Lower lobe of right lung (tissue), 2 donors: ENCODE measurements around the gene ASB1. TPM values are rescaled to one million over a fixed set of nuclear protein-coding genes. Genes with fewer than 3 reads are reported as not detected.

ENCODE experiments used
- ATAC-seq, 2 donors: fragments of 200-7000 bp; cut with Tn5 transposase; one replicate each; pipeline ENCODE4 v1.9.1; 2020 to 2022; ENCODE audit warnings: mild to moderate bottlenecking in 2 of 2, moderate library complexity in 2 of 2
- DNase-seq: peaks from one replicate; pipeline ENCODE4 v3.0.0-alpha.2; 2020
- H3K27ac ChIP-seq: fragments of 200-600 bp; one replicate; pipeline ENCODE4 v1.8.0; 2022
- H3K27me3 ChIP-seq: fragments of 200-600 bp; one replicate; pipeline ENCODE4 v1.8.0; 2022; ENCODE audit warnings: low read depth
- H3K36me3 ChIP-seq: fragments of 200-600 bp; one replicate; pipeline ENCODE4 v1.8.0; 2022; ENCODE audit warnings: mild to moderate bottlenecking
- H3K4me1 ChIP-seq: fragments of 200-600 bp; one replicate; pipeline ENCODE4 v1.8.0; 2022
- H3K4me3 ChIP-seq: fragments of 200-600 bp; one replicate; pipeline ENCODE4 v1.8.0; 2022; ENCODE audit warnings: mild to moderate bottlenecking
- H3K9me3 ChIP-seq: fragments of 200-600 bp; one replicate; pipeline ENCODE4 v1.8.0; 2022
- CTCF ChIP-seq: fragments of 200-600 bp; IDR thresholded peaks from one replicate; pipeline ENCODE4 v1.8.0; 2022; ENCODE audit warnings: antibody characterized with exemption, mild to moderate bottlenecking
- intact Hi-C: fragments of 100-400 bp; cut with DNase I; formaldehyde crosslinking; loops from one replicate; pipeline ENCODE4 v1.11.0; 2022
- total RNA-seq: library from RNA; stranded (reverse); fragmentation: NEBNext Ultra II Directional; extraction: Animal tissue kit (Norgen Biotek cat#: 25700); gene quantifications from one replicate; pipeline ENCODE4 v1.2.1, GENCODE V29; 2021
- donor health status: DM: no; HTN: yes; CAD: no; lungs with severe emphysema.

ASB1 gene
- total RNA-seq, 1 donor from 2014 or later, result 20.7 TPM

- no peak for ATAC-seq
- Histone ChIP-seq H3K27me3 (no peaks in the 10 kb centered on the region), H3K36me3 (peaks cover 34% of the 10 kb centered on the region), H3K4me1 (peaks cover 19% of the 10 kb centered on the region), H3K27ac (no peak overlapping the region), H3K9me3 (no peaks in the 10 kb centered on the region), H3K4me3 (no peak overlapping the region)
- no peak for TF ChIP-seq CTCF
- DNase-seq, result no peak
- intact Hi-C loops, result no loop called here
These were observed 4.7 kb downstream of the ASB1 start for GRCh38 chr2:238431456-238431855.

- intact Hi-C loops, result no loop called here
- peaks cover 53% of the 10 kb centered on the region for H3K36me3 ChIP-seq
- TF ChIP-seq CTCF, result no peak
- peaks cover 11% of the 10 kb centered on the region for H3K4me1 ChIP-seq
- DNase-seq, result no peak
- H3K4me3 ChIP-seq, result no peak overlapping the region
- no peak overlapping the region for H3K27ac ChIP-seq
- H3K27me3 ChIP-seq, result no peaks in the 10 kb centered on the region
- H3K9me3 ChIP-seq, result no peaks in the 10 kb centered on the region
- no peak for ATAC-seq
These were observed 6.7 kb downstream of the ASB1 start for GRCh38 chr2:238433300-238433915.

- intact Hi-C loops, result no loop called here
- Histone ChIP-seq H3K36me3 (peaks cover 61% of the 10 kb centered on the region), H3K27me3 (no peaks in the 10 kb centered on the region), H3K4me1 (peaks cover 11% of the 10 kb centered on the region), H3K27ac (no peak overlapping the region), H3K9me3 (no peaks in the 10 kb centered on the region), H3K4me3 (no peak overlapping the region)
- no peak for ATAC-seq
- no peak for DNase-seq
- no peak for TF ChIP-seq CTCF
These were observed 7.5 kb downstream of the ASB1 start for GRCh38 chr2:238433941-238434845.

- Histone ChIP-seq H3K4me1 (peaks cover 15% of the 10 kb centered on the region), H3K36me3 (peaks cover 66% of the 10 kb centered on the region), H3K9me3 (no peaks in the 10 kb centered on the region), H3K27me3 (no peaks in the 10 kb centered on the region), H3K4me3 (no peak overlapping the region), H3K27ac (no peak overlapping the region)
- intact Hi-C loops, result no loop called here
- TF ChIP-seq CTCF, result no peak
- peak; percentile 25 to 31 for ATAC-seq
- no peak for DNase-seq
These were observed 8.4 kb downstream of the ASB1 start for GRCh38 chr2:238434846-238435751.

- Histone ChIP-seq H3K36me3 (peaks cover 66% of the 10 kb centered on the region), H3K9me3 (no peaks in the 10 kb centered on the region), H3K27ac (no peak overlapping the region), H3K4me1 (peaks cover 15% of the 10 kb centered on the region), H3K4me3 (no peak overlapping the region), H3K27me3 (no peaks in the 10 kb centered on the region)
- ATAC-seq (no peak), DNase-seq (no peak)
- no peak for TF ChIP-seq CTCF
- intact Hi-C loops, result no loop called here
These were observed 9.0 kb downstream of the ASB1 start for GRCh38 chr2:238435752-238436096.
